B cell (primary cell): ENCODE results near the gene ATP9B. TPM values are rescaled to one million over a fixed set of nuclear protein-coding genes. Genes with fewer than 3 reads are reported as not detected.

Experiments
- ATAC-seq: fragments of 200-7000 bp; cut with Tn5 transposase; one replicate; pipeline ENCODE4 v1.10.0; 2021; ENCODE audit warnings: low read depth, mild to moderate bottlenecking, moderate number of reproducible peaks, moderate library complexity
- CTCF ChIA-PET: fragments of 350-600 bp; sonication (Branson Sonifier 250); formaldehyde crosslinking; loops from one replicate; lab custom pipeline; 2021; ENCODE audit warnings: antibody characterized with exemption, inconsistent platforms; lab: Charles Lee
- POLR2A ChIA-PET: fragments of 350-600 bp; sonication (Branson Sonifier 250); formaldehyde crosslinking; loops from one replicate; lab custom pipeline; 2021; ENCODE audit warnings: antibody characterized with exemption; lab: Charles Lee
- DNase-seq: peaks from one replicate; pipeline ENCODE4 v3.0.0; 2013
- H2AFZ ChIP-seq: 2 replicates; pipeline ENCODE4 v1.6.1; 2012; ENCODE audit warnings: mild to moderate bottlenecking, low read depth, low read length; ENCODE audit not compliant: insufficient read depth, poor library complexity, severe bottlenecking
- H3K27ac ChIP-seq, 2 donors: 1 replicate in 1 of 2; 2 replicates in 1 of 2; pipeline ENCODE4 v1.5.1; 2012 to 2013; ENCODE audit warnings: low read length in 2 of 2, mild to moderate bottlenecking in 2 of 2, moderate library complexity in 1 of 2
- H3K27me3 ChIP-seq, 4 experiments: fragments of 200-600 bp in 1 of 4; sonication (generic) in 1 of 4; replicated peaks in 1 of 4; 1 replicate in 2 of 4; 2 replicates in 2 of 4; pipeline versions ENCODE4 v1.6.1 to v1.7.0; 2013 to 2016; ENCODE audit warnings: low read length in 3 of 4, mild to moderate bottlenecking in 2 of 4, mixed read lengths in 1 of 4, moderate library complexity in 1 of 4; ENCODE audit not compliant: insufficient read depth in 4 of 4, control insufficient read depth in 3 of 4; ENCODE audit errors: control extremely low read depth in 1 of 4
- H3K36me3 ChIP-seq, 2 experiments: replicated peaks in 1 of 2; 1 replicate in 1 of 2; 2 replicates in 1 of 2; pipeline versions ENCODE4 v1.6.1 to v1.7.1; 2013; ENCODE audit warnings: low read length in 1 of 2; ENCODE audit not compliant: insufficient read depth in 2 of 2, control insufficient read depth in 1 of 2; ENCODE audit errors: control extremely low read depth in 1 of 2, extremely low read depth in 1 of 2
- H3K4me1 ChIP-seq, 2 donors: fragments of 200-600 bp in 1 of 2; sonication (generic) in 1 of 2; 1 replicate in 1 of 2; 2 replicates in 1 of 2; pipeline versions ENCODE4 v1.5.1 to v1.6.1; 2013 to 2017; ENCODE audit warnings: low read length in 2 of 2; ENCODE audit not compliant: control insufficient read depth in 2 of 2, insufficient read depth in 2 of 2
- H3K4me2 ChIP-seq: replicated peaks from 2 replicates; pipeline ENCODE3; 2012; ENCODE audit warnings: mild to moderate bottlenecking, low read depth, low read length; ENCODE audit not compliant: poor library complexity, severe bottlenecking
- H3K4me3 ChIP-seq, 5 experiments: fragments of 200-600 bp in 1 of 5; sonication (generic) in 1 of 5; 1 replicate in 3 of 5; 2 replicates in 2 of 5; pipeline versions ENCODE4 v1.5.1 to v1.7.0; 2011 to 2016; ENCODE audit warnings: low read length in 4 of 5, mild to moderate bottlenecking in 4 of 5, low read depth in 2 of 5, control low read depth in 1 of 5, moderate library complexity in 1 of 5; ENCODE audit not compliant: insufficient read depth in 1 of 5; ENCODE audit errors: control extremely low read depth in 1 of 5, extremely low read depth in 1 of 5
- H3K79me2 ChIP-seq: fragments of 200-600 bp; sonication (generic); one replicate; pipeline ENCODE4 v1.6.0; 2016; ENCODE audit warnings: low read length; ENCODE audit not compliant: control insufficient read depth, insufficient read depth
- H3K9ac ChIP-seq: fragments of 200-600 bp; sonication (generic); 2 replicates; pipeline ENCODE4 v1.6.1; 2017; ENCODE audit warnings: mild to moderate bottlenecking, low read length, moderate library complexity
- H3K9me3 ChIP-seq, 3 donors: one replicate each; pipeline versions ENCODE4 v1.6.1 to v1.7.1; 2013; ENCODE audit warnings: low read length in 2 of 3; ENCODE audit not compliant: control insufficient read depth in 2 of 3, insufficient read depth in 1 of 3; ENCODE audit errors: control extremely low read depth in 1 of 3
- H4K20me1 ChIP-seq: 2 replicates; pipeline ENCODE4 v1.6.0; 2012; ENCODE audit warnings: mild to moderate bottlenecking, low read length; ENCODE audit not compliant: insufficient read depth, control insufficient read depth, poor library complexity, severe bottlenecking
- H3K27ac Mint-ChIP-seq: one replicate; pipeline ENCODE4 v1.8.0; 2021; ENCODE audit warnings: mixed read lengths
- H3K27me3 Mint-ChIP-seq: one replicate; pipeline ENCODE4 v1.8.0; 2021; ENCODE audit warnings: mixed read lengths
- H3K4me1 Mint-ChIP-seq: one replicate; pipeline ENCODE4 v1.8.0; 2021; ENCODE audit warnings: mixed read lengths
- H3K4me3 Mint-ChIP-seq: one replicate; pipeline ENCODE4 v1.8.0; 2021; ENCODE audit warnings: mixed read lengths
- H3K9me3 Mint-ChIP-seq: one replicate; pipeline ENCODE4 v1.8.0; 2022; ENCODE audit warnings: mixed read lengths; ENCODE audit not compliant: insufficient read depth
- CTCF ChIP-seq: fragments of 200-600 bp; IDR thresholded peaks from one replicate; pipeline ENCODE4 v1.8.0; 2022; ENCODE audit warnings: antibody characterized with exemption, mild to moderate bottlenecking
- EZH2 ChIP-seq: IDR thresholded peaks from 2 replicates; pipeline ENCODE4 v1.6.1; 2012; ENCODE audit warnings: borderline replicate concordance, low read depth, mild to moderate bottlenecking, moderate library complexity, low read length; ENCODE audit not compliant: insufficient read depth, poor library complexity, severe bottlenecking
- WGBS: methylation state at CpG from one replicate; pipeline ENCODE4 v1.1.5; 2013; ENCODE audit warnings: missing lambda C conversion rate; ENCODE audit not compliant: insufficient coverage; 5-methylcytosine and 5-hydroxymethylcytosine counted together
- intact Hi-C: fragments of 100-400 bp; cut with micrococcal nuclease; formaldehyde crosslinking; loops from one replicate; pipeline ENCODE4 v1.10.0; 2022
- polyA plus RNA-seq: library from polyadenylated mRNA; depleted of rRNA; stranded (reverse); fragments of >200 nt; gene quantifications from 2 replicates; pipeline ENCODE4 v1.2.3, GENCODE V29; 2012
- total RNA-seq, 2 donors: library from RNA; stranded (reverse); fragments of 120-200 nt in 1 of 2; gene quantifications; 1 replicate in 1 of 2; 2 replicates in 1 of 2; pipeline versions ENCODE4 v1.2.3 to v1.2.4, GENCODE V29; 2013 to 2022

The ATP9B gene
- total and polyA plus RNA-seq, 2 donors (not counting 1 experiment from before 2014, with no cell fraction given) = 34.3 to 71.7 TPM

- Histone ChIP-seq H3K27ac (no peak overlapping the region), H4K20me1 (no peaks in the 10 kb centered on the region), H3K79me2 (no peaks in the 10 kb centered on the region), H3K4me3 (no peak overlapping the region), H3K36me3 (peaks cover 0 to 2% of the 10 kb centered on the region in 2 experiments), H3K4me2 (no peak overlapping the region), H2AFZ (no peak overlapping the region), H3K9me3 (no peaks in the 10 kb centered on the region), H3K27me3 (no peaks in the 10 kb centered on the region), H3K9ac (no peak overlapping the region), H3K4me1 (peaks cover 16 to 18% of the 10 kb centered on the region in 2 donors)
- intact Hi-C loops = no loop called here
- H3K9me3 Mint-ChIP-seq = no peaks in the 10 kb centered on the region
- H3K27ac Mint-ChIP-seq = no peak overlapping the region
- DNase-seq = no peak
- no peak for ATAC-seq
- H3K27me3 Mint-ChIP-seq = no peaks in the 10 kb centered on the region
- ChIA-PET POLR2A (no interaction called here), CTCF (no interaction called here)
- no peak for TF ChIP-seq EZH2
- TF ChIP-seq CTCF = no peak
- peaks cover 28% of the 10 kb centered on the region for H3K4me1 Mint-ChIP-seq
- WGBS = 96% methylated on average over 6 of the region's 10 CpGs
- no peak overlapping the region for H3K4me3 Mint-ChIP-seq
Observed at GRCh38 chr18:79372461-79372860, 303.3 kb downstream of the ATP9B start.

GRCh38 chr18:79372991-79373390 lies 303.8 kb downstream of the ATP9B start:
- Histone ChIP-seq H3K36me3 (peaks cover 0 to 6% of the 10 kb centered on the region in 2 experiments), H3K27ac (no peak overlapping the region), H3K27me3 (no peaks in the 10 kb centered on the region), H3K4me2 (no peak overlapping the region), H2AFZ (no peak overlapping the region), H3K9ac (no peak overlapping the region), H3K9me3 (no peaks in the 10 kb centered on the region), H3K4me1 (peaks cover 16 to 18% of the 10 kb centered on the region in 2 donors), H3K79me2 (no peaks in the 10 kb centered on the region), H4K20me1 (no peaks in the 10 kb centered on the region), H3K4me3 (no peak overlapping the region)
- H3K27me3 Mint-ChIP-seq = no peaks in the 10 kb centered on the region
- ChIA-PET POLR2A (no interaction called here), CTCF (interaction anchor here (1.6 kb wide), 1 partner anchor 157 kb away, joined by 3 read pairs; no protein-coding TSS in a partner anchor)
- no CpG with 5 or more reads among the region's 2 CpGs for WGBS
- TF ChIP-seq EZH2 = no peak
- no peak for TF ChIP-seq CTCF
- no peak overlapping the region for H3K4me3 Mint-ChIP-seq
- ATAC-seq = no peak
- no peaks in the 10 kb centered on the region for H3K9me3 Mint-ChIP-seq
- peaks cover 25% of the 10 kb centered on the region for H3K4me1 Mint-ChIP-seq
- DNase-seq = no peak
- no peak overlapping the region for H3K27ac Mint-ChIP-seq
- intact Hi-C loops = no loop called here
